Central memory CD4-positive, alpha-beta T cell (primary cell): ENCODE data around the gene MCTS1.
"Not testable (repeated sequence)": the region's sequence is repeated elsewhere in the genome, so short reads cannot be mapped to it uniquely, and the experiment has no call there.

Experiments used
- DNase-seq: peaks from one replicate; pipeline ENCODE4 v3.0.0; 2022
- total RNA-seq, 3 experiments: gene quantifications; one replicate each; lab custom pipeline; 2026; lab: John Stamatoyannopoulos, UW

MCTS1 gene, protein sequence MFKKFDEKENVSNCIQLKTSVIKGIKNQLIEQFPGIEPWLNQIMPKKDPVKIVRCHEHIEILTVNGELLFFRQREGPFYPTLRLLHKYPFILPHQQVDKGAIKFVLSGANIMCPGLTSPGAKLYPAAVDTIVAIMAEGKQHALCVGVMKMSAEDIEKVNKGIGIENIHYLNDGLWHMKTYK
- 22.0 to 56.2 (median 41.5) reads per million in 3 experiments for total RNA-seq

DNA sequence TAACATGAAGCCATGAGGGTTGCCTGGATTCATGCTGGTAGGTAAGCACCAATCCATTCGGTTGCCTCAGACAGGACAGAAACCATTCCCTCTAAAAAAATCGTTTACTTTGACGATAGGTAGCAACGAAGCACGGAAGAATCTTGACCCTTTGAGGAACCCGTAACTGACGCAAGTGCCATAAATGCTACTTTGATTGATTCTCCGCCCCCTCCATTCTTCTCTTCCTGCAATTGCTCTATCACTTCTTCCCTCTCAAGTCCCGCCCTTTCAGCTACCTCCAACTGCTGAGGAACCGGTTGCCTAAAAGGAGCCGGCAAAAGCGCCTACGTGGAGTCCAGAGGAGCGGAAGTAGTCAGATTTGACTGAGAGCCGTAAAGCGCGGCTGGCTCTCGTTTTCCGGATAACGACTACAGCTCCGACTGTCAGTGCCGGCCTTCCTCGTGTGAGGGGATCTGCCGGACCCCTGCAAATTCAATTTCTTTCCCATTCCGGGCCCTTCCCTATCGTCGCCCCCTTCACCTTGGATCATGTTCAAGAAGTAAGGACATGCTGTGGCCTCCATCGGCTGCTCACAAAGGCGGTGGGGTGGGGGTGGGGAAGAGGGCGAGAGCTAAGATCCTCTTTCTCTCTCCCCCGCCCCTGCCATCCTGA is at the start of gene MCTS1:
Gene MCTS1, plus strand, starts transcription at position 395 of the 654 bp plus-strand sequence. Its CDS starts 136 bp downstream, at position 531.
- DNase-seq = peak; percentile 85

DNA sequence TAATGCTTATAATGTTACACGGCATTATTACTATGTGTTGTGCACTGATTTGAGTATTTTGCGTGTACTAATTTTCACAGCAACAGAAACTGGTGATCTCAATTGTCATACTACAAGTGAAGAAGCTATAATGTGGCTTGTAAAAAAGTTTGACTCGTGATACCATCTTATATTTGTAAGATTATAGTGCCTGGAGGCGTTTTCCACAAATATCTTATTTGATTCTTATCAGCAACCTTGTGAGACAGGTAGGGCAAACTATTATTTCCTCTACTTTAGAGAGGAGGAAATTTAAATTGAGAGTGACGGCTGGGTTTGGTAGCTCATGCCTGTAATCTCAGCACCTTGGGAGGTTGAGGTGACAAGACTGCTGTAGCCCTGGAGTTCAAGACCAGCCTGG is 47.6 kb upstream of the MCTS1 start:
- DNase-seq = no peak

DNA sequence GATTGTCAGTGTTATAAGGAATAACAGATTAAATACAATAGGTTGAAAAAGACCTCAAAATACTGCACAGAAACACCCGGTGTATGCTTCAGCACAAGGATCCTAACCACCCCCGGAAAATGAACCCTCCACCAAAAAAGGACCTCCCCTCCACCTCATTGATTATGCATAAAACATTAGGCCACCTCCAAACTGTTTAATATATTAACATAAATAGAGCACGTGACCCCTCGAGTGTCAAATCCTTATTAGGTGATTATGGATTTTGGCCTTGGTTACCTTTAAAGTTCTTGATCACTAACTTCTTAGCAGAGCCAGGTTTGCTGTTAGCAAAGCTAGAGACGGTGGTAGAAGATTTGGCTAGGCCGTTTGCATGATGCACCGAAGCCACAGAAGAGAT is 44.1 kb upstream of the MCTS1 start:
- peak; percentile 9 for DNase-seq

DNA sequence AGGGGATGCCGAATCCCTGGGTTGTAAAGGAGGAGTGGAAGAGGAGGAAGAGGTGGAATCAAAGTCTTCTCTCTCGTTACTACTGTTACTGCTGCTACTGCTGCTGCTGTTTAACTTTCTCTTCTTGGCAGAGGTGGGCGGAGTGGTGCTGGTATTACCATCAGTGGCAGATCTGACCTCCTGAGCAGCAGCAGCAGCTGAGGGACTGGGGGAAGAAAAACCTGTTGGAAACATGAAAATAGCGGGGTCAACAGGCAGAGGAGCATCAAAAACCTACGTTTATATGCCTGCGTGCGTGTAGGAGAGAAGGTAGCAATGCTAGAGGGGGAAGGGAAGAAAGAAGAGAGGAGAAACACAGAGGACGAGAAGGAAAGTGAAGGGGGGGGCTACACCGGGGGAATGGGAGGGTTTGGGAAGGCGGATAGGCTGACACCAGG is 43.5 kb upstream of the MCTS1 start:
- DNase-seq = peak; percentile 38

DNA sequence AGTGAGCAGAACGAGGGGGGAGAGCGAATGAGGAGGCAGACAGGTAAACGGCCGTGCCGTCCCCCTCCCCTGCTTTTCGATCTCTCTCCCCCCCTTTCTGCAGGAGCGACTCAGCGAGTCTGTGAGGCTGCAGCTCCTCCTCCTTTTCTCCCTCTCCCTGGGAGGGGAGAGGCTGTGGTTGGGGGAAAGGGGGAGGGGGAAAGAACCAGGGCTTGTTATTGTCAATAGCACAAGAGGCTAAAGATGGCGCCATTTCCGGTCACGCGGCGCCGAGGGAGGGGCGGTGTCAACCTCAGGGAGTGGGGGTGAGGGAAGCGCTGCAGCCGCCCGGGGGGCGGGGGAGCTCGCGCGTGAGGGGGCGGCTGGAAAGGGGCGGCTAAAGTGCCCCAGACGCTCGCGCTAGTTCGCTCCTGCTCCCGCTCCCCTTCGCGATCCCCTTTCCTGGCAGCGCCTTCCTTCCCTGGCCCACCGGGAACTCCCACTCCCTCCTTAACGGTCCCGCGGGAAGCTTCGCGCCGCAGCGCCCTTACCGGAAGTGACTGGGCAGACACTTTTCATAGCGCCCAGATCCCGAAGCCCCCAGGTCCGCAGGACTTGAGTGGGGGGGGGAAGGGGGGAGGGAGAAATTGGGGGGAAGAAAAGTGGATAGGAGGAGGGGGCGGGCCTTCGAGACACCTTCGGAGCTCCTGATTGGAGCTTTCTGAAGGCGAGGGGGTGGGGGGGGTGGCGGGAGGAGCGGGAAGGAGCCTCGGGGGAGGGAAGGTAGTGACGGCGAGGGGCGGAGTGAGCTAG is 42.9 kb upstream of the MCTS1 start, which contains the start of gene CUL4B:
Gene CUL4B, minus strand, starts transcription at position 121 of the 792 bp plus-strand sequence. CDS start 324 bp downstream, outside the sequence.
- DNase-seq = peak; percentile 91

DNA sequence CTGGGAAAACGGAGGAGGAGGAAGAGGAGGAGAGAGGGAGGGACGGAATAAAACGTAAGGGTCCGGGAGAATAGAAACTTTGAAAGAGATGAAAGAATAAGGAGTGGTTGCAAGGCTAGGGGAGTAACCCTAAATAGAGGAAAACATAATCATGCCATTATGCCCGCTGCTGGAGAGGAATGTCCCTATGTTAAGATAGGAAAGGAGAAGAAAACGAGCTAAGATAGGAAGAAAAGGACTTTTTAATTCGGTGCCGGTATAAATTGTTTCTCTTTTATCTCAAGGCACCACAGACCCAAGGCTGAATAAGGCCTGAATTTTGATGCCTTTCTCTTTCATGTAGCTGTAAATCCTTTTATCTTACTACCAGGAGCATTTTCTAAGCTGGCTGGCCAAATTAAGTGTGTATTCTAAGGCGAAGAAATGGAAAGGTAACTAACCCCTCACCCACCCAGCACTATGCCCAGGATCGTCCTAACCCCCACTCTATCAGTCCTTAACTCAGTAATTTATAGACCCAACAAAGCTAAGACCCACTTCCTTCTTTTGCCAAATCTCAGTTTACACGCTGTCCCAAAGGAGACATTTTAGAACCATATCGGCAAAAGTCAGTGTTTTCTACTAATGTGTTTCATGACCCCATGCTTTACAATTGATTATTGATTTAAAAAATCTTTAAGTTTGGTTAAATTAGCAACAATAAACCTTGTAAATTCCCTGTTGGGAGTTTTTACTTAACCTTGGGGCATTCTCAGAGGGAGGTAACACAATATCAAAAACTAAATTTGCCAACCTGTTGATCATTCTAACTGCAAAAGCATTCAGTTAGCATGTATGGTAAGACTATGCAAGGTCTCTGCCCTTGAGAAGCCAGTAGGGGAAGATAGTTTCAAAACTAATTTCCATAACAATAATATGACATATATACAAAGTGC is 42.0 kb upstream of the MCTS1 start:
- no peak for DNase-seq

DNA sequence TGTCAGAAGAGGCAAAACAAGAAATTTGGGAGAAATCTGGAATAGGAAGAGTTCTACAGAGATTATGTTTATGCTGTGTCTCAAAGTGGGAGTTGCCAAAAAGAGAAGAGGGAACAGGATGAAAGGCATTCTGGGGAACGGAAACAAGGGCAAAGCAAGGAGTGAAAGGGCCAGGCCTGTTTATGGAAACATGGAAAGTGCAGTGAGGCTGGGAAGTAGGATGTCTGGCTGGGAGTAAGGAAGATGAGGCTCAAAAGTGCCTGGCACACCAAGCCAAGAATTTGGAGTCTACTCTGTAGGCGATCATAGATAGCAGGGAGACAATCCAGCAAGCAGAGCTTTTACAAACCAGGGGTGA is 41.4 kb upstream of the MCTS1 start:
- DNase-seq = no peak

DNA sequence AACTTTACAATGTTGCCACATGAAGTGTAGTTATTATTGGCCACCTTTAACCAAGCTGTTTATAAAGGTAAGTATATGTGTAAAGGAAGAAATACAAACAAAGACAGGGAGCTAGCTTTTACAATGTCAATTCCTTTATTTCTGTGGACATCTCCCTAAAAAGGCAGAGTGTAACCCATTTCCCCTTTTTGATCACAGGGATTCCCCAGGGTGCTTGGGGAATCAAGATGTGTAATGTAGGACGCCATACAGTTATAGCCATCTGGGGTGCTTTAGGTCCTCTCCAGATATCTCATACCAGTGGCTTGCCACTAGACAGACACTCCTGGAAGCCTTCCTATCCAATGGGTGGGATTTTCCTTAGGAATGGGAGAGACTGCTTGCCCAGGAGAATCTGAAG is 39.0 kb upstream of the MCTS1 start:
- DNase-seq = no peak

DNA sequence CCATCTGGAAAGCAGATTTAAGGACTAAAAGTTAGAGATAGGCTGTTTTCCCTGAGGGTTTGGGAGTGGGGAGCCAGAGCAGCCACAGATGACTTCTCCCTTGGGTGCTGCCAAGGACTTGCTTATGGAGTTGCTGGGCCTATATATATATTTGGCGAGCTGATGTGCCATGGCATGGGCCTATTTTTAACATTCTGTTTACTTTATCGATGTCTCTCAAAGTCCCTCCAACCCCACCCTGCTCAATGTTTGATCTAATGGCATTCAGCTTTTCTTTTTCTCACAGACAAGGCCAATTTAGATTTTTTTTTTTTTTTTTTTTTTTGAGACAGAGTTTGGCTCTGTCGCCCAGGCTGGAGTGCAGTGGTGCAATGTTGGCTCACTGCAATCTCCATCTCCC is 37.1 kb upstream of the MCTS1 start:
- DNase-seq = no peak

DNA sequence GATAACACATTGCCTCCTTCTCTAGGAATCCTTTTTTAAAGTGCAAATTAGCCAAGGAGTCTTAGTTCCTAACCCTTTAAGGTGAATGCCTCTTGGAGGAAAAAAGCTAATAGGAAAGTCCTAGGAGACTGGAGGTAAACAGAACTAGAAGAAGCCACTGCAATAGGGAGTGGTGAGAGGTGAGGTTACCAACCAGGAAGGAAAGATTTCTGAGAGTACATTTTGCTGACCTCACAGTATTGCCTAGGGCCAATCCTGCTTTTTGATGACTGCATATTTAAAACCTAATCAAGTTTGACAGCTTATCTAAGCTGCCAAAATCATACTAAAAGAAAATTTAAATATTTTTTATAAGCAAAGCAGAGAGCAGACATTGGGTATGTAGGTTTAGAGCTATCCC is 35.9 kb upstream of the MCTS1 start:
- DNase-seq = no peak

DNA sequence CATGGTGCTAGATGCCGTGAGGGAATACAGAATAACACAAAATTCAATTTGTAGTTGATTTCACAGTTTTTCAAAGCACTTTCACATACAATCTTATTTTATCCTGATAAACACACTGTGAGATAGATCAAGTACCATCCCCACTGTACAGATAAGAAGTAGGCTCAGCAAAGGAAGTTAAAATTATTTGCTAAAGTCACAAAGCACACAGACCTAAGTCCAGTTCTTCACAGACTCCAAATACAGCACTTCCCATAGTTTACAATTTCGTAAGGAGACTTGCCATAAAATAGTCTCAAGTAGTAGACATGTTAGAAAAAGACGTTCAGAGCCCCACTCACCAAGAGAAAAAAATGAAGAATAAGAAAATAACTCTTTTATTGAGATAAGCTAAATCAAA is 35.3 kb upstream of the MCTS1 start:
- DNase-seq = no peak

DNA sequence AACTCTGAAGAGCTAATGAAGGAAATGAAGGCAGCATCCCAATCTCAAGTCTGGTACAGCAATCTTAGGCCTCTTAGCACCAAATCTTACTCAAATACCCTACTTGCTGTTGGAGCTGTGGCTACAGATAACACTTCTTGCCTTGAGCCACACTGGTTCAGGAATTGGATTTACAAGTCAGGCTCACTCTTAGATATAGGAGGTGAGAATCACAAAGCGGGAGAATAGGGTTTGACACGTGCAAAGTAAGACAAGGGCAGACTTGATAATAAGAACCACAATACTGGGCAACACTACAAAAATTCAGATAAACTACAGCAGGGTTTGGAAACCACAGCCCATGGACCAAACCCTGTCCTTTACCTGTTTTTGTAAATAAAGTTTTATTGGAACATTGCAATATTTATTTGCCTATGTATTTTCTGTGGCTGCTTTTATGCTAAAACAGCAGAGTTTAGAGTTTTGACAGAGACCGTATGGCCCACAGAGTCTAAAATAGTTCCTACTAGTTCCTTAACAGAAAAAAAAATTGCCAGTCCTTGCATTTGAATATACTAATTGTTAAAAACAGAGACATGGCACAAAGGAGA is 33.8 kb upstream of the MCTS1 start:
- DNase-seq = no peak

DNA sequence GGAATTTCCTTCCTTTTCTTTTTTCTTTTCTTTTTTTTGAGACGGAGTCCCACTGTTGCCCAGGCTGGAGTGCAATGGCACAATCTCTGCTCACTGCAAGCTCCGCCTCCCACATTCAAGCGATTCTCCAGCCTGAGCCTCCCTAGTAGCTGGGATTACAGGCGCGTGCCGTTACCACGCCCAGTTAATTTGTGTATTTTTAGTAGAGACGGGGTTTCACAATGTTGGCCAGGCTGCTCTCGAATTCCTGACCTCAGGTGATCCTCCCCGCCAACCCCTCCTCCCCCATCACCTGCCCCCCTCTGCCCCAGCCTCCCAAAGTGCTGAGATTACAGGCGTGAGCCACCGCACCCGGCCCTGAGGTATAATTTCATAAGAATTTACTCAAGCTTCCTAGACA is 30.1 kb upstream of the MCTS1 start:
- not testable (repeated sequence) for DNase-seq

DNA sequence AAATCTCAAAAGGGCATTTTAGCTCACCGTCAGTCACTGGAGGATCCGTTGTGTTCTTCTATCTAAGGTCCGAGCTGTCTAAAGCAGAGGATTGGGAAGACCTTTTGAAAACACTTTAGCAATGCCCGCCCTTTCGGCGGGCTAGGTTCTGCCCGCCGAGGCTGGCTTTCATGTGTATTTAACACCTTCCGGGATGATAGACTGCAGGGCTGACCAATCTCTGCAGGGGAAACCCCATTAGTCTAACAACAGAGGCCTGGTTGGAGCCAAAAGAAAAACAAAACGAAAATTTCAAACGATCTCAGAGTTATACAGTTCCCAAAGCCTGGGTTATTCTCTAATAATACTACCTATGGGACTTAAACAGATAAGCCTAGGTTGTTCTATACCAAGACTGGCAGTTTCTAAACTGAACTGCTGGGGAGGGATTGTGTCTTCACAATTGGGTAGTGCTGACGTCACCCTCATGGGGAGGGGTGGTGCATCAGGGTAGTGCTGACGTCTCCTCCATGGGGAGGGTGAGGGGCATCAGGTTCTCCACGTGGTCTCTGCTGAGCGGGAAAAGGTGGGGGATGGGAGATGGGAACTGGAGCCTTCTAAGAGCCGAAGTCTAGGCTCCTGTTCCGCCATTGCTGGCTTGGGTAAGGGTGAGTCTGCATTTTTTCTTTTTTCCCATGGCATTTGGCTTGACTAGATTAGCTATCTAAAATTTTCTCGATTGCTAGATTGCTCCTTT is 28.4 kb upstream of the MCTS1 start:
- no peak for DNase-seq

DNA sequence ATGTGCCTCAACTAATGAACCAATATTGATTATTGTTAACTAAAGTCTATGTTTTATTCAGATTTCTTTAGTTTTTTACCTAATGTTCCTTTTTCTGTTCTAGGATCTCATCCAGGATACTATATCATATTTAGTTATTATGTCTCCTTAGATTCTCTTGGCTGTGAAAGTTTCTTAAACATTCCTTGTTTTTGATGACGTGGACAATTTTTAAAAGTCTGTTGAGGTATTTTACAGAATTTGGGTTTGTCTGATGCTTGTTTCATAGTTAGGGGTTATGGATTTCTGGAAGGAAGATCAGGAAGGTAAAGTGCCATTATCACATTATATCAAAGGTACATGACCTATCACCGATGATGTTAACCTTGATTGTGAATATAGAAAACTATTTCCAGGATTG is 18.2 kb upstream of the MCTS1 start:
- DNase-seq = no peak

DNA sequence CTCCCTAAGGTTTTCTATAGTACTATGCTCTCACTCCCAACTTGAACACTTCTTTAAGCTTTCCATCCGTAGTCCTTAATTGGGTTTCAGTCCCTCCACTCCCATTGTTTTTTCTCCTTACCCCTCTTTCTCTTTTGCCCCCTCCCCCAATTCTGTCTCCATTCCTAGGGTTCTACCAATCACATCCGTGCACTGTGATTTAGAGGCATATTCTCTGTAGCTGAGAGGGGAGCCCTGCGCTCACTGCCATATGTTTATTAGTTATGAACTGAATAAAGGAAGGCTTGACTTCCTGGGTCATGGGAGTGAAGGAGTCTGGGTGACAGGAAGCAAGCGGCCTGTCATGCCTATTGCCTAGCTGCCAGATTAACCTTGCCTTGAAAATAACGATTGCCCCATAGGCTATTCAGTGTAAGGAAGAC is 471 bp downstream of the MCTS1 start:
- peak; percentile 36 for DNase-seq

DNA sequence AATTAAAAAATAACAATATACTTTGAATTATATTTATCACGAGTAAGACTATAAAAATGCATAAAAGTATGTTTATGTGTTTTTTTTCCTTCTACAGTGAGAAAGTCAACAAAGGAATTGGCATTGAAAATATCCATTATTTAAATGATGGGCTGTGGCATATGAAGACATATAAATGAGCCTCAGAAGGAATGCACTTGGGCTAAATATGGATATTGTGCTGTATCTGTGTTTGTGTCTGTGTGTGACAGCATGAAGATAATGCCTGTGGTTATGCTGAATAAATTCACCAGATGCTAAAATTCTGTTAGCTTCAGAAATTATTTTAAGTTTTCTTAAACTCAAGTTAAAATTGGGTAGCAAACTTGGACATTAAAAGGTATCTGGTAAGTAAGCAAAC is 8.2 kb downstream of the MCTS1 start:
- DNase-seq = no peak

DNA sequence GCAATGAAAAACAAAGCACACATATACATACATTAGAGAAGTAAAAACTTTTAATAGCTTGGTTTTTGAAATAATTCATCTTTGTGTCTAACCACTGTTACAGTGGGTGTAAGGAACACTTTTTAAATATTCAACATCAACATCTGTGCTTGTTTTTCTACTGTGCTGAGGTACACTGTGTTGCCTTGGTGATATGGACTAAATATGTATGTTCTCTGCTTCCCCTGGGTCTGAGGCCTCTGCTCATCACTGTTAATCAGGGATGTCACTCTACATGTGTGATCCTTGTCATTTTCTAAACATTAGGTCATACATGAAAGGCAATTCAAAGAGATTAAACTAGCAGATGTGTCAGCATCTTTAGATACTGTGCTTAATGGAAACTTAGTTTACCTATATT is 10.9 kb downstream of the MCTS1 start:
- no peak for DNase-seq

DNA sequence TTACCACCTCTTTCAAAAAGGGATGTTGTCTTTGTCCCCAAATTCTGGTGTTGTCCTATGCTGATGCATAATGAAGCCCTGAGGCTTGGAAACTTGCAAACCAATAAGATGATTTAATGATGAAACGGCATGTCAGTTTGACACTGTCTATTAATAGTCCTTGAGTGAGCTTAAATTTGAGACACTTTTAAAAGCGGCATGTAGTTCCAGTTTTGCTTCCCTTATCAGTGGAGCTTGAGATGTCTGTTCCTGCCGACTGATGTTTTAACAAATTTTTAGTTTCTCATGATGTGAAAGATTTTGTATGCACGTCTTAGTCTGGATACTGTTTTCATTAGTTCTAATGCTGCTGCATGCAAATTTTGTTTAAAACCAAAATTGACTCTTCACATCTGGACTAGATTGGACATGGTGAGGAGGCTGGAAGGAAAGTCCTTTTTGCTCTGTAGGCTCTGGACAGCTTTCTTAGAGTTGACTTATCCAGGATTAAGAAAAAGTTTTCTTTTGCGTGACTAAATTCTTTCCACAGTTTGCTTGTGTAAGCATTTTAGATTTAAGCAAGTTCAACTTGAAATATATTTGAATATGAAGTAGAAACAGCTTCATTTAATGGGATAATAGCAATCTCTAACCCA is 14.2 kb downstream of the MCTS1 start:
- DNase-seq = no peak

DNA sequence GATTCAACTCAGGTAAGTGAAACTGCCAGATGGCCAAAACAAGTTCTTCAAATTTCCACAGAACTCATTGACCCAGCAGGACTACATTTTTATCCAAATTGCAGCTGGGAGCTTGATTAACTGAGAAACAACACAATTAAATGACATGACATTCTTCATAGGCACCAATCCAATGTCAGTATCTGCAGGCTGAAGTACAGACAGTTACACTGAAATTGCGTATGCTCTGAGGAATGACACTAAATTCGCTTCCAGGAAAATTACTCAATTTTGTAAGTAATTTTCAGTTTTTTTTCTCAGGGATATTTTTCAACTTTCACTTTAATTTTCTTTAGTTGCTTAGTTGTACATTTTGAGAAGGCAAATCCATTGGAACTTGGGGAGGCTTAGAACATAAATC is 21.5 kb downstream of the MCTS1 start:
- DNase-seq = no peak
